H1 (cell line): Measurements from ENCODE around the gene MYO15B. TPM values are rescaled to one million over a fixed set of nuclear protein-coding genes. Genes with fewer than 3 reads are reported as not detected.

Experiments used
- CBX5 ChIP-seq: fragments of 300-800, 300-1000 bp; sonication (generic); IDR thresholded peaks from 2 replicates; pipeline ENCODE4 v1.7.1; 2016; ENCODE audit warnings: antibody characterized with exemption, low read length, low read depth
- RAD21 ChIP-seq, 2 experiments: IDR thresholded peaks in 1 of 2; conservative IDR thresholded peaks in 1 of 2; 2 replicates each; pipeline ENCODE4 v1.6.1; 2011; ENCODE audit warnings: low read depth in 2 of 2, low read length in 2 of 2, improper control_type of control experiment in 1 of 2, inconsistent platforms in 1 of 2, mild to moderate bottlenecking in 1 of 2, moderate library complexity in 1 of 2
- SIN3A ChIP-seq, 2 experiments: IDR thresholded peaks in 1 of 2; conservative IDR thresholded peaks in 1 of 2; 2 replicates each; pipeline ENCODE4 v1.6.1; 2011 to 2012; ENCODE audit warnings: low read length in 2 of 2, improper control_type of control experiment in 1 of 2, low read depth in 1 of 2, mild to moderate bottlenecking in 1 of 2
- SP2 ChIP-seq: IDR thresholded peaks from 2 replicates; pipeline ENCODE4 v1.6.1; 2012; ENCODE audit warnings: mild to moderate bottlenecking, low read length, inconsistent platforms
- SUZ12 ChIP-seq: fragments of 200-600 bp; sonication (generic); IDR thresholded peaks from 2 replicates; pipeline ENCODE4 v1.6.1; 2012; ENCODE audit warnings: mild to moderate bottlenecking, inconsistent platforms, low read length, moderate library complexity, mixed read lengths
- polyA plus RNA-seq, 7 experiments: library from polyadenylated mRNA; depleted of rRNA in 3 of 7; stranded (reverse) in 5 of 7; unstranded in 2 of 7; fragments of >200 nt in 5 of 7; fragments of 200-250 nt in 2 of 7; gene quantifications; 1 replicate in 5 of 7; 2 replicates in 1 of 7; 4 replicates in 1 of 7; pipeline versions ENCODE4 v1.2.1 to v1.2.3, GENCODE V29; 2011 to 2013; ENCODE audit warnings: missing spikeins in 2 of 7, mixed read lengths in 2 of 7
- total RNA-seq: library from RNA; stranded (reverse); fragmentation: NEBNext Ultra II Directional; extraction: Animal tissue kit (Norgen Biotek cat#: 25700); gene quantifications from 2 replicates; pipeline ENCODE4 v1.2.1, GENCODE V29; 2021

Gene MYO15B
- total and polyA plus RNA-seq, 2 of the 8 experiments (the other 6 are each of a cell fraction or from before 2014, with no cell fraction given), result 7.1 to 11.2 TPM

- TF ChIP-seq SUZ12 (no peak), RAD21 (IDR thresholded peaks at IDR 0.05 in 1 of 2, conservative IDR thresholded peaks at IDR 0.05 in 1 of 2; ENCODE audit: low read depth in 2 of 2, low read length in 2 of 2) (no peak), SIN3A (conservative IDR thresholded peaks at IDR 0.05 in 1 of 2, IDR thresholded peaks at IDR 0.05 in 1 of 2; ENCODE audit: low read depth in 1 of 2, low read length in 2 of 2) (no peak), SP2 (no peak), CBX5 (no peak)
- TF ChIP-seq, all 59 proteins: peak for 0
These were observed 16.3 kb upstream of the MYO15B start (continued) for GRCh38 chr17:75571197-75571884.
